ENCODE data around the gene UBE2Z. TPM values are rescaled to one million over a fixed set of nuclear protein-coding genes. Genes with fewer than 3 reads are reported as not detected.
A peak's percentile ranks its signal among the peaks of the same experiment; 100 is the strongest.

Gene UBE2Z
- 10 to 100 TPM; 69.9 to 91.5 TPM for total RNA-seq

- H3K9me3 ChIP-seq, result no peaks in the 10 kb centered on the region
- peak within 1 kb of the TSS; percentile 86 to 93 for H3K27ac ChIP-seq
- under 1% methylated on average over 70 of the region's 81 CpGs for WGBS
- DNase-seq (ENCODE audit: low spot score), result peak; percentile 91
- TF ChIP-seq POLR2A (IDR thresholded peaks at IDR 0.05), result peak; percentile 92
- peak; percentile 96 for TF ChIP-seq POLR2AphosphoS5 (IDR thresholded peaks at IDR 0.05)
- no peak for TF ChIP-seq CTCF (IDR thresholded peaks at IDR 0.05)
- H3K4me1 ChIP-seq (replicated peaks), result peaks cover 18% of the 10 kb centered on the region
- intact Hi-C loops (cut with DNase I), result no loop called here
- no peaks in the 10 kb centered on the region for H3K27me3 ChIP-seq (replicated peaks; ENCODE audit: insufficient read depth)
- no peaks in the 10 kb centered on the region for H3K36me3 ChIP-seq
- H3K4me3 ChIP-seq, result peak within 1 kb of the TSS; percentile 80 to 97
These were observed at the start of gene UBE2Z for GRCh38 chr17:48908047-48908843. TSS of gene UBE2Z (plus strand) at chr17:48908407. CDS start at chr17:48908504, 97 bp downstream.

DNA sequence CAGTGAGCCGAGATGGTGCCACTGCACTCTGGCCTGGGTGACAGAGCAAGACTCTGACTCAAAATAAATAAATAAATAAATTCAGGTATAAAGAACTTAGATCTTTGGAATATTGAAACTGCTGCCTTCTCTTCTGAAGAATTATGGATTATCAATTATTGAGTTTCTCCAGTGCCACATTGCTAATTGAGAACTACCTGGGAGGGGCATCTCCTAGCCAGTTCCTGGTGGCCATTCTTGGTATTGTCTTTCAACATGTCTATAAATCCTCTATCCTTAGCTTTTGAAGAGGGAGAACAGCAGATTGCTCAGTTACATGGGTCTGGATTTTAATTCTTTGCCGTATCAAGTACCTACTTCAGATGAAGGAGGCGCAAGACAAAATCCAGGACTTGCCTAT lies 48.2 kb upstream of the UBE2Z start:
- no peak for TF ChIP-seq POLR2A (IDR thresholded peaks at IDR 0.05)
- TF ChIP-seq POLR2AphosphoS5 (IDR thresholded peaks at IDR 0.05), result no peak
- TF ChIP-seq CTCF (IDR thresholded peaks at IDR 0.05), result no peak
- Histone ChIP-seq H3K27ac (no peak overlapping the region), H3K4me3 (no peak overlapping the region), H3K4me1 (replicated peaks) (no peaks in the 10 kb centered on the region), H3K9me3 (no peaks in the 10 kb centered on the region), H3K27me3 (replicated peaks; ENCODE audit: insufficient read depth) (no peaks in the 10 kb centered on the region), H3K36me3 (peaks cover 6 to 28% of the 10 kb centered on the region in 2 donors)
- no peak for DNase-seq (ENCODE audit: low spot score)
- WGBS, result 98% methylated on average over 3 of the region's 3 CpGs
- intact Hi-C loops (cut with DNase I), result no loop called here

DNA sequence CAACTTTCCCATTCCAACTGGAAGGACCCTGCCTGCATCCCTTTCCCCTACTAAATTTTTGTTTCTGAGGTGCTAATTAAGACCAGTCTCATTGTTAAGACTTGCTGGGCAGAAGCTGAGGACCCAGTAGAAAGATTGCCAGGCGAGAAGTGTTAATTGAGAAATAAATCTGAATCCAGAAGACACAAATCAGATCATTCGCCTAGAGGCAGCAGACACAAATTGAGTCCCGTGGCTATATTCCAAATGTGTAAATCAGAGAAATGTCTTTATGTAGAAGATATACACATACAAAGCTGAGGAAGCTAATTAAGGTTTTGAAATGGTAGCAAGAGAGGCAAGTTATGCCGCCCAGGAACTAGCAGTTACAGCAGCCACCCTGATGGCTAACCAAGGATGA lies 47.8 kb upstream of the UBE2Z start:
- intact Hi-C loops (cut with DNase I), result no loop called here
- Histone ChIP-seq H3K9me3 (no peaks in the 10 kb centered on the region), H3K4me3 (no peak overlapping the region), H3K27ac (no peak overlapping the region), H3K36me3 (peaks cover 6 to 28% of the 10 kb centered on the region in 2 donors), H3K27me3 (replicated peaks; ENCODE audit: insufficient read depth) (no peaks in the 10 kb centered on the region), H3K4me1 (replicated peaks) (no peaks in the 10 kb centered on the region)
- DNase-seq (ENCODE audit: low spot score), result no peak
- 94% methylated on average over 4 of the region's 4 CpGs for WGBS
- TF ChIP-seq POLR2A (IDR thresholded peaks at IDR 0.05), result no peak
- no peak for TF ChIP-seq CTCF (IDR thresholded peaks at IDR 0.05)
- TF ChIP-seq POLR2AphosphoS5 (IDR thresholded peaks at IDR 0.05), result no peak

GRCh38 chr17:48868916-48869500 lies 39.2 kb upstream of the UBE2Z start:
- peaks cover 0 to 4% of the 10 kb centered on the region in 2 donors for H3K36me3 ChIP-seq
- no peaks in the 10 kb centered on the region for H3K9me3 ChIP-seq
- TF ChIP-seq POLR2A (IDR thresholded peaks at IDR 0.05), result no peak
- TF ChIP-seq CTCF (IDR thresholded peaks at IDR 0.05), result no peak
- TF ChIP-seq POLR2AphosphoS5 (IDR thresholded peaks at IDR 0.05), result no peak
- H3K27ac ChIP-seq, result no peak overlapping the region
- no peaks in the 10 kb centered on the region for H3K4me1 ChIP-seq (replicated peaks)
- H3K27me3 ChIP-seq (replicated peaks; ENCODE audit: insufficient read depth), result no peaks in the 10 kb centered on the region
- H3K4me3 ChIP-seq, result no peak overlapping the region
- WGBS, result 50% methylated on average over 3 of the region's 3 CpGs
- DNase-seq (ENCODE audit: low spot score), result no peak
- intact Hi-C loops (cut with DNase I), result no loop called here

All from prostate gland (tissue), 2 donors.